SU-DHL-6 (cell line): ENCODE results near the gene PKD1.

Source experiments
- H2AFZ ChIP-seq: fragments of 200-600 bp; sonication (generic); 2 replicates; pipeline ENCODE4 v1.6.1; 2014; ENCODE audit warnings: low read depth, mild to moderate bottlenecking, moderate library complexity, mixed read lengths, antibody characterized with exemption, low read length; ENCODE audit not compliant: severe bottlenecking
- H3F3A ChIP-seq: fragments of 200-600 bp; shearing (Covaris generic); 2 replicates; pipeline ENCODE4 v1.6.0; 2016; ENCODE audit warnings: antibody characterized with exemption, mild to moderate bottlenecking; ENCODE audit not compliant: insufficient read depth
- H3K27ac ChIP-seq: fragments of 200-600 bp; sonication (generic); 2 replicates; pipeline ENCODE4 v1.5.1; 2016; ENCODE audit warnings: low read depth, mild to moderate bottlenecking, low read length, moderate library complexity, mixed read lengths
- H3K27me3 ChIP-seq: fragments of 200-600 bp; sonication (generic), shearing (Covaris generic); 2 replicates; pipeline ENCODE4 v1.6.0; 2014; ENCODE audit warnings: mild to moderate bottlenecking, low read length
- H3K36me3 ChIP-seq: fragments of 200-600 bp; sonication (generic); 2 replicates; pipeline ENCODE4 v1.6.1; 2014; ENCODE audit warnings: mild to moderate bottlenecking, low read length, mixed read lengths
- H3K4me2 ChIP-seq: fragments of 300-600, 200-600 bp; shearing (Covaris generic), sonication (generic); 2 replicates; pipeline ENCODE4 v1.6.0; 2014; ENCODE audit warnings: low read length, low read depth, mild to moderate bottlenecking; ENCODE audit not compliant: poor library complexity, severe bottlenecking
- H3K4me3 ChIP-seq: fragments of 200-600 bp; sonication (generic); 2 replicates; pipeline ENCODE4 v1.5.1; 2014; ENCODE audit warnings: antibody characterized with exemption, low read length, mild to moderate bottlenecking, mixed read lengths; ENCODE audit not compliant: insufficient read depth, poor library complexity, severe bottlenecking
- H3K79me2 ChIP-seq: fragments of 200-600 bp; sonication (generic); 2 replicates; pipeline ENCODE4 v1.6.1; 2014; ENCODE audit warnings: mild to moderate bottlenecking, low read length, moderate library complexity; ENCODE audit not compliant: insufficient read depth
- H3K9ac ChIP-seq: fragments of 200-600 bp; sonication (generic); 2 replicates; pipeline ENCODE4 v1.7.0; 2014; ENCODE audit warnings: mild to moderate bottlenecking, low read length
- H3K9me2 ChIP-seq: fragments of 200-600 bp; sonication (generic); replicated peaks from 2 replicates; pipeline ENCODE4 v1.6.1; 2014; ENCODE audit warnings: low read length; ENCODE audit not compliant: insufficient read depth
- H3K9me3 ChIP-seq: fragments of 200-600 bp; sonication (generic); 2 replicates; pipeline ENCODE4 v1.6.1; 2014; ENCODE audit warnings: low read length, mixed read lengths; ENCODE audit not compliant: insufficient read depth
- H4K20me1 ChIP-seq: fragments of 200-600 bp; sonication (generic); 2 replicates; pipeline ENCODE4 v1.6.1; 2014; ENCODE audit warnings: low read depth, mild to moderate bottlenecking, antibody characterized with exemption, low read length, moderate library complexity, mixed read lengths
- EZH2phosphoT487 ChIP-seq: fragments of 200-600 bp; sonication (generic), shearing (Covaris generic); conservative IDR thresholded peaks from 2 replicates; pipeline ENCODE4 v1.6.1; 2018; ENCODE audit warnings: mild to moderate bottlenecking, antibody characterized with exemption, low read length, moderate library complexity, mixed read lengths
- TF ChIP-seq, protein P1 (sequence below): fragments of 200-600 bp; sonication (generic); IDR thresholded peaks from one replicate; pipeline ENCODE4 v1.5.1; 2017; ENCODE audit warnings: antibody characterized with exemption, mild to moderate bottlenecking, low read length, moderate library complexity; ENCODE audit not compliant: insufficient read depth, poor library complexity, severe bottlenecking

Gene PKD1

GRCh38 chr16:2046893-2047329 lies 88.8 kb downstream of the PKD1 start:
- H3K4me2 ChIP-seq = peak overlapping the region; percentile 86
- peak overlapping the region; percentile 91 for H3K4me3 ChIP-seq
- H3F3A ChIP-seq = no peaks in the 10 kb centered on the region
- H3K36me3 ChIP-seq = no peaks in the 10 kb centered on the region
- TF ChIP-seq EZH2phosphoT487 = no peak
- TF ChIP-seq, protein P1, sequence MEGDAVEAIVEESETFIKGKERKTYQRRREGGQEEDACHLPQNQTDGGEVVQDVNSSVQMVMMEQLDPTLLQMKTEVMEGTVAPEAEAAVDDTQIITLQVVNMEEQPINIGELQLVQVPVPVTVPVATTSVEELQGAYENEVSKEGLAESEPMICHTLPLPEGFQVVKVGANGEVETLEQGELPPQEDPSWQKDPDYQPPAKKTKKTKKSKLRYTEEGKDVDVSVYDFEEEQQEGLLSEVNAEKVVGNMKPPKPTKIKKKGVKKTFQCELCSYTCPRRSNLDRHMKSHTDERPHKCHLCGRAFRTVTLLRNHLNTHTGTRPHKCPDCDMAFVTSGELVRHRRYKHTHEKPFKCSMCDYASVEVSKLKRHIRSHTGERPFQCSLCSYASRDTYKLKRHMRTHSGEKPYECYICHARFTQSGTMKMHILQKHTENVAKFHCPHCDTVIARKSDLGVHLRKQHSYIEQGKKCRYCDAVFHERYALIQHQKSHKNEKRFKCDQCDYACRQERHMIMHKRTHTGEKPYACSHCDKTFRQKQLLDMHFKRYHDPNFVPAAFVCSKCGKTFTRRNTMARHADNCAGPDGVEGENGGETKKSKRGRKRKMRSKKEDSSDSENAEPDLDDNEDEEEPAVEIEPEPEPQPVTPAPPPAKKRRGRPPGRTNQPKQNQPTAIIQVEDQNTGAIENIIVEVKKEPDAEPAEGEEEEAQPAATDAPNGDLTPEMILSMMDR = no peak
- no peaks in the 10 kb centered on the region for H3K9me3 ChIP-seq
- peak overlapping the region; percentile 75 for H3K9ac ChIP-seq
- H3K27me3 ChIP-seq = no peaks in the 10 kb centered on the region
- peaks cover 5% of the 10 kb centered on the region; the same call in 1 of the 2 replicates for H3K79me2 ChIP-seq
- H4K20me1 ChIP-seq = no peaks in the 10 kb centered on the region
- H3K27ac ChIP-seq = no peak overlapping the region
- H3K9me2 ChIP-seq = no peaks in the 10 kb centered on the region
- peak overlapping the region; percentile 87 for H2AFZ ChIP-seq

GRCh38 chr16:2045965-2046892 lies 89.5 kb downstream of the PKD1 start:
- H3K79me2 ChIP-seq = peaks cover 5% of the 10 kb centered on the region; the same call in 1 of the 2 replicates
- H3K36me3 ChIP-seq = no peaks in the 10 kb centered on the region
- H4K20me1 ChIP-seq = no peaks in the 10 kb centered on the region
- H3K9me3 ChIP-seq = no peaks in the 10 kb centered on the region
- TF ChIP-seq, protein P1 = no peak
- H3K27ac ChIP-seq = no peak overlapping the region
- H3K9me2 ChIP-seq = no peaks in the 10 kb centered on the region
- H3K9ac ChIP-seq = peak overlapping the region; percentile 75
- peak overlapping the region; percentile 86 for H3K4me2 ChIP-seq
- peak overlapping the region; percentile 91 for H3K4me3 ChIP-seq
- no peak overlapping the region for H2AFZ ChIP-seq
- no peaks in the 10 kb centered on the region for H3F3A ChIP-seq
- no peaks in the 10 kb centered on the region for H3K27me3 ChIP-seq

DNA sequence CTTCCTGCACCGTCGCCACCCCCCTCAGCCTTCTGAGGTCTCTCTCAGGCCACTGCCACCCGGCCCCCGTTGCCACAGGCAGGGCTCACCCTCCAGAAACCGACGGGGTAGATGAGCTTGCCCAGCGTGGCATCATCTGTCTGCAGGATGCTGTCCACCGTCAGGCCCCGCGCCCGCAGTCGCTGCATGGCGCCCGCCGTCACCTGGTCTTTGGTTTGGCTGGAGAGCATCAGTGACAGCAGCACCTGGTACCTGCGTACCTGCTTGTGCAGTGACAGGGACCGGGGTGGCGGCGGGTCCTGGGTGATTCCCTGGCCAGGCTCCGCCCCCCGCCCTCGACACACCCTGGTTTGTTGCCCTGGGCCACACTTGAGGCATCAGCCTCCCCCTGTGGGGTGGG lies 91.2 kb downstream of the PKD1 start:
- Histone ChIP-seq H3K9me2 (no peaks in the 10 kb centered on the region), H3K36me3 (no peaks in the 10 kb centered on the region), H3K9me3 (no peaks in the 10 kb centered on the region), H3F3A (no peaks in the 10 kb centered on the region), H3K9ac (no peak overlapping the region), H2AFZ (no peak overlapping the region), H3K4me3 (no peak overlapping the region), H3K27ac (no peak overlapping the region), H3K4me2 (no peak overlapping the region), H3K27me3 (no peaks in the 10 kb centered on the region), H4K20me1 (no peaks in the 10 kb centered on the region), H3K79me2 (peaks cover 5% of the 10 kb centered on the region; the same call in 1 of the 2 replicates)
- TF ChIP-seq, protein P1 = no peak
- TF ChIP-seq EZH2phosphoT487 = no peak
